Tibial nerve (tissue), 4 donors: ENCODE results near the gene MDK. TPM values are rescaled to one million over a fixed set of nuclear protein-coding genes. Genes with fewer than 3 reads are reported as not detected.
A peak's percentile ranks its signal among the peaks of the same experiment; 100 is the strongest.

Experiments
- DNase-seq, 2 donors: peaks; one replicate each; pipeline ENCODE4 v3.0.0-alpha.2; 2019; ENCODE audit warnings: low spot score in 2 of 2
- H3K27ac ChIP-seq, 4 donors: fragments of 200-600 bp; sonication (generic) in 3 of 4; one replicate each; pipeline ENCODE4 v1.5.1; 2017 to 2019; ENCODE audit warnings: mild to moderate bottlenecking in 1 of 4
- H3K27me3 ChIP-seq, 2 donors: fragments of 200-600 bp; sonication (generic) in 1 of 2; one replicate each; pipeline versions ENCODE4 v1.5.1 to v1.6.0; 2017 to 2019
- H3K36me3 ChIP-seq, 3 donors: fragments of 200-600 bp; sonication (generic); one replicate each; pipeline ENCODE4 v1.5.1; 2018 to 2019
- H3K4me1 ChIP-seq, 4 donors: fragments of 200-600 bp; sonication (generic) in 3 of 4; one replicate each; pipeline ENCODE4 v1.5.1; 2017 to 2019
- H3K4me3 ChIP-seq, 4 donors: fragments of 200-600 bp; sonication (generic) in 3 of 4; one replicate each; pipeline ENCODE4 v1.5.1; 2017 to 2019; ENCODE audit warnings: mild to moderate bottlenecking in 1 of 4, moderate library complexity in 1 of 4
- H3K9me3 ChIP-seq, 4 donors: fragments of 200-600 bp; sonication (generic) in 3 of 4; one replicate each; pipeline ENCODE4 v1.5.1; 2017 to 2019
- EP300 ChIP-seq, 2 donors: sonication (generic); formaldehyde crosslinking; IDR thresholded peaks; one replicate each; pipeline ENCODE4 v1.6.1; 2017; ENCODE audit warnings: antibody characterized with exemption in 2 of 2, mild to moderate bottlenecking in 1 of 2
- POLR2A ChIP-seq, 2 donors: fragments of 450-650 bp; IDR thresholded peaks; one replicate each; pipeline ENCODE4 v1.6.1; 2017; ENCODE audit warnings: antibody characterized with exemption in 2 of 2, mild to moderate bottlenecking in 2 of 2, moderate library complexity in 2 of 2
- WGBS, 2 donors: methylation state at CpG; one replicate each; pipeline ENCODE4 v1.1.5; 2018; 5-methylcytosine and 5-hydroxymethylcytosine counted together
- total RNA-seq, 4 donors: library from RNA; depleted of rRNA; stranded (reverse); fragments of >200 nt; gene quantifications; one replicate each; pipeline ENCODE4 v1.1.0, GENCODE V29; 2016
- TF ChIP-seq, protein P1 (sequence below), 5 experiments: fragments of 200-600 bp in 3 of 5; fragments of 450-650 bp in 2 of 5; sonication (generic) in 3 of 5; IDR thresholded peaks; one replicate each; pipeline ENCODE4 v1.5.1; 2016 to 2019; ENCODE audit warnings: antibody characterized with exemption in 5 of 5, mild to moderate bottlenecking in 3 of 5, moderate library complexity in 2 of 5

The MDK gene
- total RNA-seq, 4 donors from 2014 or later, result 48.1 to 107 (median 57.3) TPM

DNA sequence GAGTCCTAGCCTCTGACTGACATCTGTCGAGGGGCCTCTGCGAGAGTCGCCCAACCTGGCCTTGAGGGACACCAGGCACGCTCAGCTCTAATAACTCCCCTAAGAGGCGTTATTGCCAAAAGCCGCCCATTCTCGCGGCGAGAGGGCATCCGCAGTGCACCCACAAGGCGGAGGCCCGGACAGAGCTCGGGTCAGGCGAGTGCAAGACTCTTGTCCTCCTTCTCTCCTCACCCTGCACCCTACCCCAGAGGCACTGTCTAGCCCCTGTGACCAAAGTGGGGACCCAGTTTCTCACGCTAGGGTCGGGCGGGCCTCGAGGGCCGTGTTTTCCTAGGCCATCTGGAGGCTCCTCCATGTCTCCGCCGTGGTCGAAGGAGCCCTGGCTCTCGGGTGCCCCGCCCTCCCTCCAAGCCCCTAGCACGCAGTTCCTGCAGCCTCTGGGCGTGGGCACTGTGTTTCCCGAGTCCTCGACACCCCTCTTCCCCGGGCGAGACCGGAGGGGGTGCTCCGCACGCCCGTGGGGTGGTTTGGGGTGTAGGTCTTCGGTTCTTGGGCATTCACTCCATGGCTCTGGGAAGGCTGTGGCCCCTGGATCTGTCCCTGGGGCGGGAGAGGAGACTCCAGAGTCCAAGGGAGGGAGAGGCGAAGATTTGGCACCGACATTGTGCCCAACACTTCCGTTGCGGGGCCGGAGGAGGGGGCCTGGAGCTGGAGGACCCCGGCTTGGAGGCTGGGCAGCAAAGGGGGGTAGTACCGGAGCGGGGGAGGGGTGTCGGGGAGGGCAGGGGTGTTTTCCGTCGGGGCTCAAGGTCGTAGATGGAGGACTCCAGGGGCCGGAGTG lies 9.1 kb downstream of the MDK start:
- Histone ChIP-seq H3K9me3 (no peaks in the 10 kb centered on the region), H3K27me3 (peaks cover 5 to 67% of the 10 kb centered on the region in 2 donors), H3K4me1 (peaks cover 0 to 52% (median 30%) of the 10 kb centered on the region in 4 donors), H3K4me3 (peak overlapping the region in 1 of 4 donors; percentile 49), H3K27ac (no peak overlapping the region), H3K36me3 (peaks cover 0 to 2% (median 0%) of the 10 kb centered on the region in 3 donors)
- TF ChIP-seq, protein P1, sequence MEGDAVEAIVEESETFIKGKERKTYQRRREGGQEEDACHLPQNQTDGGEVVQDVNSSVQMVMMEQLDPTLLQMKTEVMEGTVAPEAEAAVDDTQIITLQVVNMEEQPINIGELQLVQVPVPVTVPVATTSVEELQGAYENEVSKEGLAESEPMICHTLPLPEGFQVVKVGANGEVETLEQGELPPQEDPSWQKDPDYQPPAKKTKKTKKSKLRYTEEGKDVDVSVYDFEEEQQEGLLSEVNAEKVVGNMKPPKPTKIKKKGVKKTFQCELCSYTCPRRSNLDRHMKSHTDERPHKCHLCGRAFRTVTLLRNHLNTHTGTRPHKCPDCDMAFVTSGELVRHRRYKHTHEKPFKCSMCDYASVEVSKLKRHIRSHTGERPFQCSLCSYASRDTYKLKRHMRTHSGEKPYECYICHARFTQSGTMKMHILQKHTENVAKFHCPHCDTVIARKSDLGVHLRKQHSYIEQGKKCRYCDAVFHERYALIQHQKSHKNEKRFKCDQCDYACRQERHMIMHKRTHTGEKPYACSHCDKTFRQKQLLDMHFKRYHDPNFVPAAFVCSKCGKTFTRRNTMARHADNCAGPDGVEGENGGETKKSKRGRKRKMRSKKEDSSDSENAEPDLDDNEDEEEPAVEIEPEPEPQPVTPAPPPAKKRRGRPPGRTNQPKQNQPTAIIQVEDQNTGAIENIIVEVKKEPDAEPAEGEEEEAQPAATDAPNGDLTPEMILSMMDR (IDR thresholded peaks at IDR 0.05), result no peak
- TF ChIP-seq POLR2A (IDR thresholded peaks at IDR 0.05), result no peak
- no peak for TF ChIP-seq EP300 (IDR thresholded peaks at IDR 0.05)
- no peak for DNase-seq
- WGBS, 2 donors, result 4 to 8% methylated on average over 30 to 31 of the region's 49 CpGs

DNA sequence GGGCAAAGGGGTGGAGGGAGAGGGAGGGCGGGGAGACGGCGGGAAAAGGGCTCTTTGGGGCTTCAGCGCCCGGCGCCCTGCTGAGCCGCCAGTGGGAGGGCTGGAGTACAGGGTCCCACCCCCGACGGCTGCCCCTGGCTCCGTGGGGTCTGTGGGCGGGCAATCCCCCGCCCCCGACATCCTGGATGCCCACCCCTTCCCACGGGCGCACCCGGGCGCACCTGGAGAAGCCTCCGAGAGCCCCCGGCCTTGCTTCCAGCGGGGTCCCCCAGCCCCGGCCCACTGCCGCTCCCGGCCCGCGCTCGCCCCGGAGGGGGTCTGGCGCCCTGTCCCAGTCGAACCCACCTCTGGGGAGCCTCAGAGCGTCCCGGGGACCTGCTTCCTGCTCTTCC lies 9.7 kb downstream of the MDK start:
- TF ChIP-seq EP300 (IDR thresholded peaks at IDR 0.05) (no peak), POLR2A (IDR thresholded peaks at IDR 0.05) (no peak)
- TF ChIP-seq, protein P1 (IDR thresholded peaks at IDR 0.05), result no peak
- 5% methylated on average over 8 to 12 of the region's 31 CpGs for WGBS, 2 donors
- H3K4me3 ChIP-seq, result peak overlapping the region in 1 of 4 donors; percentile 49
- no peak for DNase-seq
- peaks cover 5 to 61% of the 10 kb centered on the region in 2 donors for H3K27me3 ChIP-seq
- H3K4me1 ChIP-seq, result peaks cover 0 to 52% (median 30%) of the 10 kb centered on the region in 4 donors
- H3K27ac ChIP-seq, result no peak overlapping the region
- no peaks in the 10 kb centered on the region for H3K9me3 ChIP-seq
- peaks cover 0 to 8% (median 0%) of the 10 kb centered on the region in 3 donors for H3K36me3 ChIP-seq

DNA sequence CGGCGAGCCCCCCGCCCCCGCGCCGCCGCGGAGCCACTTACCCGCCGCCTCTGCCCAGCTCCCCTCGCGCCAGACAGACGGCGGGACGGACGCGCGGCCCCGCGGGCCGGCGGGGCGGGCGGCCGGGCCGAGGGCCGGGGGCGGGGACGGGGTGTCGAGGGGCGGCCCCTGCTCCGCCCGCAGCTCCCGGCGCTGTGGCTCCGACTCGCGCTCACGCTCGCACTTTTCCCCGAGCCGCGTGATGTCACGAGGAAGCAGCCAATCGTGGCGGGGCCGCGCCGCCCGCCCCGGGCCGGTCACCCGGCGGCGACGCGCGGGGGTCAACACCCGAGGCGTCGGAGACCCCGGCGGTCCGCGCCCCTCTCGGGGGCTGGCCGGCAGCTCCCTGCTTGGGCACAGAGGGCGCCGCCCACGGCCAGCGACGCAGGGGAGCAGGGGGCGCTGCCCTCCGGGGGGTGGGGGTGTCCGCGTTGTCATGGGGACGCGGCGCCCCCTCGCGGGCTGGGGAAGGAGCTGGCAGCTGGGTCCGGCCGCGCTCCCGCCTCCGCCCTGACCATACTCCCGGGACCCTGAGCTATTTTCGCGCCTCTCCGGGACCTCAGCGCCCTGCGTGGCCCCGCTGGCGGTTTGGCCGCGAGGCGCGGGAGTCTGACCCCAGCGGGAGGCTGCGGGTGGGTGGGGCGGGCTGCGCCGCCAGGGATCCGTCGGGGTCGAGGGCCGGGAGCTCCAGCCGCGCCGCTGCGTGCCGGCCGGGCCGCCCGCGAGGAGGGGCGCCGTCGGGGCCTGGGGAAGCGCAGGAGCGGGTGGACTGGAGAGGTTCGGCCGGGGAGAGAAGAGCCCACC lies 10.3 kb downstream of the MDK start, which contains the start of gene CHRM4:
CHRM4 (minus strand) TSS at position 199 of the 843 bp plus-strand sequence. CDS start 5,219 bp downstream, outside the sequence.
- no peaks in the 10 kb centered on the region for H3K9me3 ChIP-seq
- 1 to 9% methylated on average over 12 to 72 of the region's 123 CpGs for WGBS, 2 donors
- H3K4me3 ChIP-seq, result peak within 1 kb of the TSS in 3 of 4 donors; percentile 2 to 49 (median 32)
- DNase-seq, result no peak
- peaks cover 5 to 55% of the 10 kb centered on the region in 2 donors for H3K27me3 ChIP-seq
- TF ChIP-seq POLR2A (IDR thresholded peaks at IDR 0.05), result no peak
- no peak for TF ChIP-seq EP300 (IDR thresholded peaks at IDR 0.05)
- TF ChIP-seq, protein P1 (IDR thresholded peaks at IDR 0.05), result no peak
- peaks cover 0 to 52% (median 30%) of the 10 kb centered on the region in 4 donors for H3K4me1 ChIP-seq
- H3K36me3 ChIP-seq, result peaks cover 0 to 14% (median 0%) of the 10 kb centered on the region in 3 donors
- no peak within 1 kb of the TSS for H3K27ac ChIP-seq

DNA sequence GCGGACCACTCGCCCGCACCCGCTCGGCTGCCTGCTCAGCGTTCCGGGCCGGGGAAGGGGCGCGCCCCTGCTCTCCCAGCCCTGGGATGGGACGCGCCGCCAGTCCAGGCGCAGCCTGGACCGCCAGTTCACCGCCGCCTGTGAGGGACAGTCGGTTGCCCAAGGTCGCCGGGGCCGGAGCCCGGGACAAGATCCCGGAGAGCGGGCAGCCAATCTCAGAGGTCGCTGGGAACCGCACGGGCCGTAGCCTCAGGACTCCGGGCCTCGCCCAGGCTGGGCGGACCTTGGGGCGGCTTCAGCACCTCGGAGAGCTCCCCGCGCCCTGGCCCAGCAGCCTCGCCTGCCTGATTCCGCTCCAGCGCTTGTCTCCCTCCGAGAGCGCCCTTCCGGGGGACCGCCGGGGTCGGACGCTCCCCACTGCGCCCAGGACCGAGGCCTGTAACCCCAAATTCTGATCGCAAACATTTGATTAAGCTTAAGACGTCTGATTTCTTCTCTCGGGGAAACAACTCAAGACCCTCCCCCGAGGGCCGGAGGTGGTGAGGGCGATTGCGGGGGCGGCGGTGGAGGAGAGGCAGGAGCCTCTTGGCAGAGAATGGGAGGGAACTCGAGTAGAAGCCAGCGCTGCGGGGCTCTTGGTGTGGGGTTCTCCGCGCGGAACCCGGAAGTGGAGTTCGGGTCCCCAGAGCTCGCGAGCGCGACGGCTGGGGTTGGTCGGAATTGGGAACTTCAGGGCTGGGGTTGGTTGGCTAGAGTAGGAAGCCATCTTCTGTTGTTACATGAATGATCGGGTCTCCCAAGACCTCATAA lies 11.2 kb downstream of the MDK start:
- peaks cover 0 to 23% (median 6%) of the 10 kb centered on the region in 3 donors for H3K36me3 ChIP-seq
- TF ChIP-seq, protein P1 (IDR thresholded peaks at IDR 0.05), result no peak
- peak in 1 of 2 donors; percentile 40 for TF ChIP-seq EP300 (IDR thresholded peaks at IDR 0.05)
- H3K27me3 ChIP-seq, result peaks cover 5 to 48% of the 10 kb centered on the region in 2 donors
- H3K9me3 ChIP-seq, result no peaks in the 10 kb centered on the region
- peak overlapping the region; percentile 2 to 49 (median 19) for H3K4me3 ChIP-seq
- DNase-seq, result peak; percentile 65 to 70
- no peak overlapping the region for H3K27ac ChIP-seq
- H3K4me1 ChIP-seq, result peaks cover 0 to 51% (median 30%) of the 10 kb centered on the region in 4 donors
- WGBS, 2 donors, result 3 to 4% methylated on average over 40 to 45 of the region's 71 CpGs
